IMR-90 (cell line): ENCODE measurements around the gene SPTBN5. TPM values are rescaled to one million over a fixed set of nuclear protein-coding genes. Genes with fewer than 3 reads are reported as not detected.

Experiments used
- ATAC-seq: fragments of 200-7000 bp; cut with Tn5 transposase; 2 replicates; pipeline ENCODE4 v1.9.1; 2020; ENCODE audit warnings: low read depth, mild to moderate bottlenecking, moderate library complexity
- BruUV-seq: library from RNA; stranded (reverse); fragments of 400-500 nt; replicated peaks from 2 replicates; lab custom pipeline; 2021; lab: Mats Ljungman, UMichigan
- CTCF ChIA-PET: fragments of 300-600 bp; formaldehyde crosslinking; extraction: SDS; loops from one replicate; lab custom pipeline; 2021; ENCODE audit warnings: antibody characterized with exemption; lab: Yijun Ruan, JAX
- POLR2A ChIA-PET: fragments of 300-600 bp; sonication (Branson Sonifier 250); formaldehyde crosslinking; loops from one replicate; lab custom pipeline; 2022; ENCODE audit warnings: antibody characterized with exemption; ENCODE audit not compliant: unreplicated experiment; lab: Charles Lee
- DNase-seq: peaks from one replicate; pipeline ENCODE4 v3.0.0; 2013
- H2AFZ ChIP-seq: replicated peaks from 2 replicates; pipeline ENCODE3; 2013; ENCODE audit warnings: low read length, mild to moderate bottlenecking; ENCODE audit not compliant: poor library complexity
- H2AK5ac ChIP-seq: 2 replicates; pipeline ENCODE4 v1.6.1; 2013; ENCODE audit warnings: low read depth, low read length, inconsistent platforms
- H2AK9ac ChIP-seq: replicated peaks from 2 replicates; pipeline ENCODE3; 2013; ENCODE audit warnings: mild to moderate bottlenecking, low read depth, low read length, moderate library complexity; ENCODE audit not compliant: poor library complexity
- H2BK120ac ChIP-seq: 2 replicates; pipeline ENCODE4 v1.6.1; 2013; ENCODE audit warnings: low read depth, low read length, inconsistent platforms
- H2BK15ac ChIP-seq: 3 replicates; pipeline ENCODE4 v1.6.1; 2013; ENCODE audit warnings: low read depth, low read length, inconsistent platforms
- H2BK20ac ChIP-seq: 2 replicates; pipeline ENCODE4 v1.6.1; 2013; ENCODE audit warnings: low read depth, mild to moderate bottlenecking, inconsistent platforms, low read length, moderate library complexity
- H2BK5ac ChIP-seq: 2 replicates; pipeline ENCODE4 v1.6.1; 2013; ENCODE audit warnings: mild to moderate bottlenecking, low read depth, low read length, inconsistent platforms; ENCODE audit not compliant: poor library complexity, severe bottlenecking
- H3K14ac ChIP-seq: replicated peaks from 2 replicates; pipeline ENCODE4 v1.6.1; 2013; ENCODE audit warnings: low read depth, low read length, inconsistent platforms
- H3K18ac ChIP-seq: 2 replicates; pipeline ENCODE4 v1.6.1; 2013; ENCODE audit warnings: low read depth, low read length, control low read depth
- H3K23ac ChIP-seq: 2 replicates; pipeline ENCODE4 v1.6.1; 2013; ENCODE audit warnings: low read depth, low read length, inconsistent platforms
- H3K27ac ChIP-seq: 2 replicates; pipeline ENCODE4 v1.5.1; 2013; ENCODE audit warnings: mild to moderate bottlenecking, control low read depth, low read length; ENCODE audit not compliant: insufficient read depth
- H3K27me3 ChIP-seq: 2 replicates; pipeline ENCODE4 v1.6.1; 2013; ENCODE audit warnings: low read length; ENCODE audit not compliant: control insufficient read depth, insufficient read depth
- H3K36me3 ChIP-seq: 2 replicates; pipeline ENCODE4 v1.6.1; 2013; ENCODE audit warnings: low read length, mixed read lengths; ENCODE audit not compliant: control insufficient read depth, insufficient read depth
- H3K4ac ChIP-seq: 2 replicates; pipeline ENCODE4 v1.6.1; 2013; ENCODE audit warnings: low read depth, low read length, inconsistent platforms
- H3K4me1 ChIP-seq: 2 replicates; pipeline ENCODE4 v1.6.1; 2013; ENCODE audit warnings: low read length, mixed read lengths; ENCODE audit not compliant: control insufficient read depth, insufficient read depth
- H3K4me2 ChIP-seq: 2 replicates; pipeline ENCODE4 v1.6.1; 2013; ENCODE audit warnings: low read depth, mild to moderate bottlenecking, control low read depth, low read length, moderate library complexity
- H3K4me3 ChIP-seq: 2 replicates; pipeline ENCODE4 v1.5.1; 2013; ENCODE audit warnings: low read depth, mild to moderate bottlenecking, control low read depth, low read length, moderate library complexity; ENCODE audit not compliant: insufficient read depth
- H3K56ac ChIP-seq: 2 replicates; pipeline ENCODE4 v1.6.1; 2013; ENCODE audit warnings: low read length, inconsistent platforms; ENCODE audit not compliant: insufficient read depth; ENCODE audit errors: extremely low read depth
- H3K79me1 ChIP-seq, 2 experiments: 2 replicates each; pipeline ENCODE4 v1.6.1; 2013; ENCODE audit warnings: low read length in 2 of 2, inconsistent platforms in 1 of 2, low read depth in 1 of 2
- H3K9ac ChIP-seq: 2 replicates; pipeline ENCODE4 v1.6.1; 2013; ENCODE audit warnings: low read depth, low read length, control low read depth
- H3K9me1 ChIP-seq: 2 replicates; pipeline ENCODE4 v1.6.1; 2013; ENCODE audit warnings: low read length, inconsistent platforms; ENCODE audit not compliant: insufficient read depth
- H3K9me3 ChIP-seq: 2 replicates; pipeline ENCODE4 v1.6.1; 2013; ENCODE audit warnings: low read length; ENCODE audit not compliant: control insufficient read depth, insufficient read depth
- H4K20me1 ChIP-seq: 2 replicates; pipeline ENCODE4 v1.6.1; 2013; ENCODE audit warnings: low read length, inconsistent platforms; ENCODE audit not compliant: insufficient read depth
- H4K5ac ChIP-seq: 2 replicates; pipeline ENCODE4 v1.6.1; 2013; ENCODE audit warnings: mild to moderate bottlenecking, low read depth, low read length, control low read depth
- H4K8ac ChIP-seq, 2 experiments: 2 replicates each; pipeline ENCODE4 v1.6.1; 2013; ENCODE audit warnings: low read depth in 2 of 2, low read length in 2 of 2, control low read depth in 1 of 2, inconsistent platforms in 1 of 2
- H4K91ac ChIP-seq: 2 replicates; pipeline ENCODE4 v1.6.1; 2013; ENCODE audit warnings: low read depth, low read length, inconsistent platforms; ENCODE audit not compliant: insufficient read depth
- BHLHE40 ChIP-seq: fragments of 150-350 bp; IDR thresholded peaks from 2 replicates; pipeline ENCODE4 v1.6.1; 2016; ENCODE audit warnings: mild to moderate bottlenecking, low read depth, low read length
- CEBPB ChIP-seq: IDR thresholded peaks from 2 replicates; pipeline ENCODE4 v1.6.1; 2012; ENCODE audit warnings: low read depth, low read length, improper control_type of control experiment
- CHD1 ChIP-seq: IDR thresholded peaks from 2 replicates; pipeline ENCODE4 v1.6.1; 2012; ENCODE audit warnings: low read depth, low read length, improper control_type of control experiment
- ELK1 ChIP-seq: fragments of 150-350 bp; IDR thresholded peaks from 2 replicates; pipeline ENCODE4 v1.6.1; 2016; ENCODE audit warnings: low read depth, mild to moderate bottlenecking, low read length, moderate library complexity, borderline replicate concordance
- FOS ChIP-seq: fragments of 150-350 bp; IDR thresholded peaks from 2 replicates; pipeline ENCODE4 v1.6.1; 2016; ENCODE audit warnings: low read depth, low read length
- MAFK ChIP-seq: IDR thresholded peaks from 2 replicates; pipeline ENCODE4 v1.6.1; 2012; ENCODE audit warnings: low read depth, low read length, improper control_type of control experiment
- MAZ ChIP-seq: IDR thresholded peaks from 2 replicates; pipeline ENCODE4 v1.6.1; 2012; ENCODE audit warnings: low read depth, mild to moderate bottlenecking, low read length, improper control_type of control experiment, moderate library complexity, borderline replicate concordance
- MXI1 ChIP-seq: IDR thresholded peaks from 2 replicates; pipeline ENCODE4 v1.6.1; 2012; ENCODE audit warnings: low read depth, mild to moderate bottlenecking, low read length, moderate library complexity, borderline replicate concordance
- NFE2L2 ChIP-seq: fragments of 150-350 bp; IDR thresholded peaks from 2 replicates; pipeline ENCODE4 v1.6.1; 2016; ENCODE audit warnings: low read depth, mild to moderate bottlenecking, low read length
- POLR2A ChIP-seq: IDR thresholded peaks from 2 replicates; pipeline ENCODE4 v1.6.1; 2012; ENCODE audit warnings: mild to moderate bottlenecking, low read depth, low read length
- RAD21 ChIP-seq: IDR thresholded peaks from 2 replicates; pipeline ENCODE4 v1.6.1; 2012; ENCODE audit warnings: low read length, improper control_type of control experiment
- RCOR1 ChIP-seq: IDR thresholded peaks from 2 replicates; pipeline ENCODE4 v1.6.1; 2012; ENCODE audit warnings: mild to moderate bottlenecking, low read length, improper control_type of control experiment; ENCODE audit not compliant: insufficient replicate concordance
- RFX5 ChIP-seq: IDR thresholded peaks from 2 replicates; pipeline ENCODE4 v1.8.0; 2012; ENCODE audit warnings: low read depth, mild to moderate bottlenecking, low read length, moderate library complexity
- SMC3 ChIP-seq: fragments of 150-350 bp; IDR thresholded peaks from 2 replicates; pipeline ENCODE4 v1.6.1; 2016; ENCODE audit warnings: low read depth, mild to moderate bottlenecking, antibody characterized with exemption, low read length, moderate library complexity
- WGBS, 2 experiments: methylation state at CpG; one replicate each; pipeline versions ENCODE4 v1.1.5 to v1.1.7; 2013; ENCODE audit warnings: missing lambda C conversion rate in 2 of 2; ENCODE audit not compliant: insufficient read length in 1 of 2; ENCODE audit errors: extremely low coverage in 2 of 2; 5-methylcytosine and 5-hydroxymethylcytosine counted together
- dilution Hi-C: fragments of 300-500 bp; cut with HindIII; formaldehyde crosslinking; loops from one replicate; pipeline ENCODE4 v1.14.3; 2018; ENCODE audit warnings: low sequenced_read_pairs; ENCODE audit not compliant: unreplicated experiment
- in situ Hi-C: fragments of 300-500 bp; cut with MboI; formaldehyde crosslinking; loops from 3 replicates; pipeline ENCODE4 v1.14.3; 2019; ENCODE audit warnings: low sequenced_read_pairs, inconsistent platforms, mixed read lengths
- intact Hi-C: fragments of 100-400 bp; cut with micrococcal nuclease; formaldehyde crosslinking; loops from 2 replicates; pipeline ENCODE4 v1.10.0; 2022
- polyA plus RNA-seq, 3 experiments: library from polyadenylated mRNA; depleted of rRNA; stranded (reverse); fragments of >200 nt; gene quantifications; 2 replicates each; pipeline ENCODE4 v1.2.3, GENCODE V29; 2012; ENCODE audit warnings: low replicate concordance in 1 of 3
- total RNA-seq: library from RNA; depleted of rRNA; stranded (reverse); fragments of >200 nt; gene quantifications from 2 replicates; pipeline ENCODE4 v1.2.3, GENCODE V29; 2012
- TF ChIP-seq, protein P1 (sequence below): conservative IDR thresholded peaks from 2 replicates; pipeline ENCODE4 v1.5.1; 2012; ENCODE audit warnings: mild to moderate bottlenecking, low read depth, low read length, improper control_type of control experiment
- TF ChIP-seq, protein P2 (sequence below): fragments of 150-350 bp; IDR thresholded peaks from 2 replicates; pipeline ENCODE4 v1.6.1; 2017; ENCODE audit warnings: mild to moderate bottlenecking, antibody characterized with exemption, low read length, low read depth

SPTBN5 gene
- total and polyA plus RNA-seq, 2 of the 4 experiments (the other 2 are of a cell fraction): under 0.01 to 0.38 TPM

GRCh38 chr15:41839781-41840491 lies 53.9 kb downstream of the SPTBN5 start:
- Histone ChIP-seq H3K4ac (no peak overlapping the region), H2BK20ac (no peak overlapping the region), H3K9me3 (no peaks in the 10 kb centered on the region), H3K4me2 (no peak overlapping the region), H3K79me1 (peaks cover 0 to 3% of the 10 kb centered on the region in 2 experiments; a peak in 1 of 4 replicates), H3K56ac (no peak overlapping the region), H3K18ac (no peak overlapping the region), H3K36me3 (peaks cover 5% of the 10 kb centered on the region; the same call in 1 of the 2 replicates), H4K5ac (no peak overlapping the region), H3K4me1 (no peaks in the 10 kb centered on the region), H2AFZ (no peak overlapping the region), H4K91ac (no peak overlapping the region), H4K20me1 (peaks cover 9% of the 10 kb centered on the region), H3K27me3 (no peaks in the 10 kb centered on the region), H2AK9ac (no peak overlapping the region), H3K9me1 (no peaks in the 10 kb centered on the region), H3K4me3 (no peak overlapping the region), H3K14ac (no peak overlapping the region), H3K27ac (no peak overlapping the region), H2AK5ac (no peak overlapping the region), H3K9ac (no peak overlapping the region), H3K23ac (no peak overlapping the region), H2BK5ac (no peak overlapping the region), H4K8ac (no peak overlapping the region), H2BK120ac (no peak overlapping the region), H2BK15ac (no peak overlapping the region)
- ChIA-PET CTCF (no interaction called here), POLR2A (no interaction called here)
- ATAC-seq (no peak), DNase-seq (no peak)
- in situ Hi-C loops: no loop called here
- dilution Hi-C loops: no loop called here
- intact Hi-C loops: no loop called here
- BruUV-seq: no TSS peak
- 87% methylated on average over 10 of the region's 16 CpGs; no CpG with 5 or more reads in 1 of the 2 experiments for WGBS, 2 experiments
- TF ChIP-seq RFX5 (no peak), POLR2A (no peak), NFE2L2 (no peak), CHD1 (no peak), MAFK (no peak), CEBPB (no peak), RAD21 (no peak), MXI1 (no peak), BHLHE40 (no peak), RCOR1 (no peak), SMC3 (no peak), ELK1 (no peak), MAZ (no peak), FOS (no peak)
- TF ChIP-seq, protein P1, sequence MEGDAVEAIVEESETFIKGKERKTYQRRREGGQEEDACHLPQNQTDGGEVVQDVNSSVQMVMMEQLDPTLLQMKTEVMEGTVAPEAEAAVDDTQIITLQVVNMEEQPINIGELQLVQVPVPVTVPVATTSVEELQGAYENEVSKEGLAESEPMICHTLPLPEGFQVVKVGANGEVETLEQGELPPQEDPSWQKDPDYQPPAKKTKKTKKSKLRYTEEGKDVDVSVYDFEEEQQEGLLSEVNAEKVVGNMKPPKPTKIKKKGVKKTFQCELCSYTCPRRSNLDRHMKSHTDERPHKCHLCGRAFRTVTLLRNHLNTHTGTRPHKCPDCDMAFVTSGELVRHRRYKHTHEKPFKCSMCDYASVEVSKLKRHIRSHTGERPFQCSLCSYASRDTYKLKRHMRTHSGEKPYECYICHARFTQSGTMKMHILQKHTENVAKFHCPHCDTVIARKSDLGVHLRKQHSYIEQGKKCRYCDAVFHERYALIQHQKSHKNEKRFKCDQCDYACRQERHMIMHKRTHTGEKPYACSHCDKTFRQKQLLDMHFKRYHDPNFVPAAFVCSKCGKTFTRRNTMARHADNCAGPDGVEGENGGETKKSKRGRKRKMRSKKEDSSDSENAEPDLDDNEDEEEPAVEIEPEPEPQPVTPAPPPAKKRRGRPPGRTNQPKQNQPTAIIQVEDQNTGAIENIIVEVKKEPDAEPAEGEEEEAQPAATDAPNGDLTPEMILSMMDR: no peak
- TF ChIP-seq, protein P2, sequence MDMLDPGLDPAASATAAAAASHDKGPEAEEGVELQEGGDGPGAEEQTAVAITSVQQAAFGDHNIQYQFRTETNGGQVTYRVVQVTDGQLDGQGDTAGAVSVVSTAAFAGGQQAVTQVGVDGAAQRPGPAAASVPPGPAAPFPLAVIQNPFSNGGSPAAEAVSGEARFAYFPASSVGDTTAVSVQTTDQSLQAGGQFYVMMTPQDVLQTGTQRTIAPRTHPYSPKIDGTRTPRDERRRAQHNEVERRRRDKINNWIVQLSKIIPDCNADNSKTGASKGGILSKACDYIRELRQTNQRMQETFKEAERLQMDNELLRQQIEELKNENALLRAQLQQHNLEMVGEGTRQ: no peak
